Suprapubic skin (tissue), 4 donors: Measurements from ENCODE around the gene NXNL2. TPM values are rescaled to one million over a fixed set of nuclear protein-coding genes. Genes with fewer than 3 reads are reported as not detected.

Experiments used
- DNase-seq, 2 donors: peaks; one replicate each; pipeline ENCODE4 v3.0.0-alpha.2; 2019; ENCODE audit warnings: low spot score in 2 of 2
- H3K27ac ChIP-seq: fragments of 200-600 bp; sonication (generic); one replicate; pipeline ENCODE4 v1.5.1; 2019
- H3K27me3 ChIP-seq: fragments of 200-600 bp; sonication (generic); one replicate; pipeline ENCODE4 v1.5.1; 2019
- H3K36me3 ChIP-seq: fragments of 200-600 bp; sonication (generic); one replicate; pipeline ENCODE4 v1.5.1; 2019
- H3K4me1 ChIP-seq: fragments of 200-600 bp; sonication (generic); one replicate; pipeline ENCODE4 v1.5.1; 2019
- H3K4me3 ChIP-seq: fragments of 200-600 bp; sonication (generic); one replicate; pipeline ENCODE4 v1.5.1; 2019; ENCODE audit warnings: mild to moderate bottlenecking
- H3K9me3 ChIP-seq: fragments of 200-600 bp; sonication (generic); one replicate; pipeline ENCODE4 v1.5.1; 2019
- EP300 ChIP-seq: sonication (generic); formaldehyde crosslinking; IDR thresholded peaks from one replicate; pipeline ENCODE4 v1.6.1; 2017; ENCODE audit warnings: antibody characterized with exemption
- POLR2A ChIP-seq, 2 donors: fragments of 450-650 bp; IDR thresholded peaks; one replicate each; pipeline ENCODE4 v1.6.1; 2017; ENCODE audit warnings: antibody characterized with exemption in 2 of 2, mild to moderate bottlenecking in 2 of 2, moderate library complexity in 2 of 2
- POLR2AphosphoS5 ChIP-seq, 3 donors: sonication (generic); formaldehyde crosslinking; IDR thresholded peaks; one replicate each; pipeline ENCODE4 v1.6.1; 2017; ENCODE audit warnings: antibody characterized with exemption in 3 of 3
- WGBS: methylation state at CpG from one replicate; pipeline ENCODE4 v1.1.5; 2018; 5-methylcytosine and 5-hydroxymethylcytosine counted together
- total RNA-seq, 4 donors: library from RNA; depleted of rRNA; stranded (reverse); fragments of >200 nt; gene quantifications; one replicate each; pipeline ENCODE4 v1.1.0, GENCODE V29; 2016
- TF ChIP-seq, protein P1 (sequence below), 2 donors: fragments of 200-600 bp in 1 of 2; fragments of 450-650 bp in 1 of 2; sonication (generic) in 1 of 2; IDR thresholded peaks; one replicate each; pipeline ENCODE4 v1.5.1; 2016 to 2019; ENCODE audit warnings: antibody characterized with exemption in 2 of 2, mild to moderate bottlenecking in 1 of 2, moderate library complexity in 1 of 2

NXNL2 gene
- total RNA-seq, 4 donors from 2014 or later = 1.7 TPM; not detected in 3

DNA sequence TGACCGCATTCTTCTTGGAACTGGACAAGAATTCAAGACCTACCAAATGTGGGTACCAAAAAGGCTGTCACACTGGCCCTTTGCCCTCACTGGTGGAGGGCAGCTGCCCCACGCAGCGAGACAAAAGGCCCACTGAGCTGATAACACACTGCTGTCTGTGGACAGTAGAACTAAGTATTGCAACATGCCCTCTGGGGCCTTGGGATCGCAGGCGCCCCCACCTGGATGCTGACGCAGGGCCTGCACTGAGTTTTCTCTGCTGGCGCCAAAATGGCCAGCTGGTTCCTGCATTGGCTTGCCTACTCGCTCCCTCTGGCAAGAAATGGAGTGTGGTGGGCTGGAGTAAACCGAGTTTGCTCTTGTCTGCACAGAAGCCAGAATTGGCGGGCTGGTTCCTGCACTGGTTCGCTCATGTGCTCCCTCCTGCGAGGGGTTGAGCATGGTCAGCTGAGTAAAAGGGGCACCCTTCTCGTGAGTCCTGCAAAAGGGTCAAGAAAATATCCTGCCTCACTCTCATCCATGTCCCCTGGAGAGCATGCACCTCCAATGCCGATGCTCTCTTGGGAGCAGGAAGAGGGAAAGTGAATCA lies 55.7 kb downstream of the NXNL2 start:
- Histone ChIP-seq H3K9me3 (no peaks in the 10 kb centered on the region), H3K4me1 (no peaks in the 10 kb centered on the region), H3K27me3 (no peaks in the 10 kb centered on the region), H3K27ac (no peak overlapping the region), H3K36me3 (no peaks in the 10 kb centered on the region), H3K4me3 (no peak overlapping the region)
- whole genome bisulfite sequencing = 90% methylated on average over 10 of the region's 14 CpGs
- no peak for DNase-seq
- TF ChIP-seq EP300 = no peak
- TF ChIP-seq, protein P1, sequence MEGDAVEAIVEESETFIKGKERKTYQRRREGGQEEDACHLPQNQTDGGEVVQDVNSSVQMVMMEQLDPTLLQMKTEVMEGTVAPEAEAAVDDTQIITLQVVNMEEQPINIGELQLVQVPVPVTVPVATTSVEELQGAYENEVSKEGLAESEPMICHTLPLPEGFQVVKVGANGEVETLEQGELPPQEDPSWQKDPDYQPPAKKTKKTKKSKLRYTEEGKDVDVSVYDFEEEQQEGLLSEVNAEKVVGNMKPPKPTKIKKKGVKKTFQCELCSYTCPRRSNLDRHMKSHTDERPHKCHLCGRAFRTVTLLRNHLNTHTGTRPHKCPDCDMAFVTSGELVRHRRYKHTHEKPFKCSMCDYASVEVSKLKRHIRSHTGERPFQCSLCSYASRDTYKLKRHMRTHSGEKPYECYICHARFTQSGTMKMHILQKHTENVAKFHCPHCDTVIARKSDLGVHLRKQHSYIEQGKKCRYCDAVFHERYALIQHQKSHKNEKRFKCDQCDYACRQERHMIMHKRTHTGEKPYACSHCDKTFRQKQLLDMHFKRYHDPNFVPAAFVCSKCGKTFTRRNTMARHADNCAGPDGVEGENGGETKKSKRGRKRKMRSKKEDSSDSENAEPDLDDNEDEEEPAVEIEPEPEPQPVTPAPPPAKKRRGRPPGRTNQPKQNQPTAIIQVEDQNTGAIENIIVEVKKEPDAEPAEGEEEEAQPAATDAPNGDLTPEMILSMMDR (IDR thresholded peaks at IDR 0.05) = no peak
- TF ChIP-seq POLR2A (IDR thresholded peaks at IDR 0.05) = no peak
- no peak for TF ChIP-seq POLR2AphosphoS5 (IDR thresholded peaks at IDR 0.05)

DNA sequence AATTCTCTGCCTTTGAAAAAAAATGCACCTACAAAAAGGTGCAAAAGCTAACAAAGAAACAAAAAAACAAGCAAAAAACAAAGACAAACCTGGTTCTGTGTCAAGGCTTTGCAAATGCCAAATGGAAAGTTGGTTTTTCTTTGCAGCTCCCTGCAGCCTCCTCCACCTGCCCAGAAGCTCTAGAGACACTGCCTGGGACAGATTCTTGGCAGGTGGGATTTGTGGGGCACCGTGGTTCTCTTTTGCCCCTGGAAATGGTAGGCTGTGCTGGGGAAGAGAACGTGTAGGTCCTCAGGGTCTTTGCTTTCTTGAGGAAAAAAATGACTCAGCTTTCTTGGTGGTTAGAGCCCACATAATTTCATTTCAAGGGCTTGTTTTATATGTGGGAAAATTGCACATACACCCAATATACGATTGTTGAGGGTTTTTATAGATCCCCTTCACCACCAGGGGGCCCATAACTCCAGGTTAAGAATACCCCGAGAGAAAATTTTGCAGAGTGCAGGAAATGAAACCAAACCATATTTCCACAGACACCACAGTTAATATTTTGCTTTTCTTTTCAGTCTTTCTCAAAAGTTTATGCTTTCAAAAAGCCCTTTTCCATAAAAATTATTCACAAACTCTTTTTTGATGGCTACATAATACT lies 58.7 kb downstream of the NXNL2 start:
- DNase-seq = no peak
- WGBS = 27% methylated on average over 4 of the region's 4 CpGs
- no peak overlapping the region for H3K27ac ChIP-seq
- peaks cover 4% of the 10 kb centered on the region for H3K27me3 ChIP-seq
- no peaks in the 10 kb centered on the region for H3K4me1 ChIP-seq
- TF ChIP-seq EP300 = no peak
- TF ChIP-seq, protein P1 (IDR thresholded peaks at IDR 0.05) = peak; percentile 36 to 48
- H3K9me3 ChIP-seq = no peaks in the 10 kb centered on the region
- no peak overlapping the region for H3K4me3 ChIP-seq
- H3K36me3 ChIP-seq = no peaks in the 10 kb centered on the region

Other genes with a start within 250 kb of the NXNL2 start
- gene SPIN1, start 146.7 kb upstream of the NXNL2 start, total RNA-seq = 10 to 100 TPM; 44.9 to 60.3 (median 54.4) TPM